Stimulated activated naive CD8-positive, alpha-beta T cell treated with anti-CD3 and anti-CD28 coated beads, Interleukin-15, amount 100 ng/mL, for 72 hours (primary cell): ENCODE data around the gene C1QTNF5.
A peak's percentile ranks its signal among the peaks of the same experiment; 100 is the strongest.
"Not testable (repeated sequence)": the region's sequence is repeated elsewhere in the genome, so short reads cannot be mapped to it uniquely, and the experiment has no call there.

Source experiments
- ATAC-seq: fragments of 150-1000 bp; cut with Tn5 transposase; 2 replicates; pipeline ENCODE4 v1.10.0; 2021; ENCODE audit warnings: mild to moderate bottlenecking, moderate library complexity
- DNase-seq, 2 donors: peaks; one replicate each; pipeline ENCODE4 v3.0.0; 2021 to 2022
- H3K27ac Mint-ChIP-seq, 2 donors: one replicate each; pipeline ENCODE4 v1.8.0; 2022; ENCODE audit warnings: mild to moderate bottlenecking in 2 of 2, mixed read lengths in 2 of 2, moderate library complexity in 2 of 2
- H3K27me3 Mint-ChIP-seq: one replicate; pipeline ENCODE4 v1.8.0; 2022; ENCODE audit warnings: mixed read lengths
- H3K4me1 Mint-ChIP-seq: one replicate; pipeline ENCODE4 v1.8.0; 2022; ENCODE audit warnings: mild to moderate bottlenecking, mixed read lengths
- H3K4me3 Mint-ChIP-seq, 2 donors: one replicate each; pipeline ENCODE4 v1.8.0; 2022; ENCODE audit warnings: mild to moderate bottlenecking in 2 of 2, mixed read lengths in 2 of 2, moderate library complexity in 1 of 2
- H3K9me3 Mint-ChIP-seq, 2 donors: one replicate each; pipeline ENCODE4 v1.8.0; 2022; ENCODE audit warnings: mixed read lengths in 2 of 2

C1QTNF5 gene

GRCh38 chr11:119340335-119341221, at the start of gene C1QTNF5:
TSS of gene C1QTNF5 (minus strand) at chr11:119340883. CDS start at chr11:119340397, 486 bp downstream.
- H3K27me3 Mint-ChIP-seq: peaks cover 67% of the 10 kb centered on the region
- no peaks in the 10 kb centered on the region for H3K9me3 Mint-ChIP-seq
- H3K27ac Mint-ChIP-seq: no peak within 1 kb of the TSS

DNA sequence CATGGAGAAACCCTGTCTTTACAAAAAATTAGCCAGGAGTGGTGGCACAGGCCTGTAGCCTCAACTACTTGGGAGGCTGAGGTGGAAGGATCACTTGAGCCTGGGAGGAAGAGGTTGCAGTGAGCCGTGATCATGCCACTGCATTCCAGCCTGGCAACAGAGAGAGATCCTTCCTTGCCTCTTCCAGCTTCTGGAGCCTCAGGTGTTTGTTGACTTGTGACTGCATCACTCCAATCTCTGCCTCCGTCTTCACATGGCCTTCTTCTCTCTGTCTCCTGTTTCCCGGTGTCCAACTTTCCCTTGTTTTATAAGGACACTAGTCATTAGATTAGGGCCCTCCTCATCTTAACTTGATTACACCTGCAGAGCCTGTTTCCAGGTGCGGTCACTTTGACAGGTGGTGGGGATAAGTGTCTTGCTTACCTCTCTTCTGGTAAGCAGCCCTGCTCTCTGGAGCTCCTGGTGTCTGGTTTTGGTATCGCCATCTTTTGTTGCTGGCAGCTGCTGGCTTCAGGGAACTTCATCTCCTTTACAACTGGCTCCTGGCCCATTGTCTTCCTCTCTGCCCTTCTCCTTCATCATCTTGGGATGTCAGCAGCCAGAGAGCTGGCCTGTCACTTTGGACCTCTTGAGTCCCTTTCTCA, 49.0 kb upstream of the C1QTNF5 start:
- no peak for ATAC-seq
- Mint-ChIP-seq H3K4me1 (no peaks in the 10 kb centered on the region), H3K9me3 (no peaks in the 10 kb centered on the region), H3K4me3 (no peak overlapping the region), H3K27ac (no peak overlapping the region), H3K27me3 (peaks cover 1% of the 10 kb centered on the region)
- DNase-seq: no peak

More at GRCh38 chr11:119340335-119341221, at the start of gene C1QTNF5:
- Mint-ChIP-seq H3K4me3 (peak within 1 kb of the TSS in 1 of 2 donors; percentile 27), H3K4me1 (peaks cover 53% of the 10 kb centered on the region)
- no peak for DNase-seq
- ATAC-seq: no peak

DNA sequence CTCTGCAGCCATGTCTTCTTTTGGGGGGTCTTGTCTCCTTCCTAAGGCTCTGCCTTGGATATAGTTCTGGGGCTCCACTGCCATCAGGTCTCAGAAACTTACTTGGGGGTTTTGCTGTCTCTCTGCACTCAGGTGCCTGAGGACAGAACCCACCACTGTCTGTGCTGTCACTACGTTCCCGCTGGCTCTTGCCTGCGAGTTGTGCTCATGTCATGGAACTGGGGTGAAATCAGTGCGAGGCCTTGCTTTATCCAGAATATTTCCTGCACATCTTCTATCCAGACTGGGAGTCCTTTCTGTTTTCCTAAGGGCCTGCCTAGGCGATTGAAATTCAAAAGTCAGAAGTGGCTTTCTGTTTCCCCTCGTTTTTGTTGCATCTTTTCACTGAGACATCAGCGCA, 47.4 kb upstream of the C1QTNF5 start:
- no peak for DNase-seq
- ATAC-seq: no peak
- H3K4me3 Mint-ChIP-seq: no peak overlapping the region
- no peaks in the 10 kb centered on the region for H3K9me3 Mint-ChIP-seq
- no peaks in the 10 kb centered on the region for H3K4me1 Mint-ChIP-seq
- H3K27ac Mint-ChIP-seq: no peak overlapping the region
- no peaks in the 10 kb centered on the region for H3K27me3 Mint-ChIP-seq

DNA sequence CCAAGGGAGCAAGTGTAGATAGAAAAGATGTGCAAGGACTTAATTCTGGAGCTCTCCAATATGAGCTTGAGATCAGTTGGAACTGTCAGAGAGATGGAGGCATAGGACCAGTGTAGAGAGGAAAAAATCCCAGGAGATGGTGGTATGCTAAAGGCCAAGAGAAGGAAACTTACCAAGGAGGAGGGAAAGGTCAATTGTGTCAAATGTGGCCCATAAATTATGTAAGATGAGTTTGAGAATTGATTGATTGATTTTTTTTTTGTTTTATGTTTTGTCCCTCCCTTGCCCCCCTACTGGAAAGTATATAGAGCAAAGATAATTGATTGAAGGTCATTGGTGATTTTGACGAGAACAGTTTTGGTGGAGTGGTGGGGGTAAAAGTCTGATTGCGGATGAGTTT, 43.6 kb upstream of the C1QTNF5 start:
- Mint-ChIP-seq H3K4me3 (no peak overlapping the region), H3K4me1 (no peaks in the 10 kb centered on the region), H3K27ac (no peak overlapping the region), H3K9me3 (no peaks in the 10 kb centered on the region), H3K27me3 (no peaks in the 10 kb centered on the region)
- ATAC-seq (no peak), DNase-seq (no peak)

DNA sequence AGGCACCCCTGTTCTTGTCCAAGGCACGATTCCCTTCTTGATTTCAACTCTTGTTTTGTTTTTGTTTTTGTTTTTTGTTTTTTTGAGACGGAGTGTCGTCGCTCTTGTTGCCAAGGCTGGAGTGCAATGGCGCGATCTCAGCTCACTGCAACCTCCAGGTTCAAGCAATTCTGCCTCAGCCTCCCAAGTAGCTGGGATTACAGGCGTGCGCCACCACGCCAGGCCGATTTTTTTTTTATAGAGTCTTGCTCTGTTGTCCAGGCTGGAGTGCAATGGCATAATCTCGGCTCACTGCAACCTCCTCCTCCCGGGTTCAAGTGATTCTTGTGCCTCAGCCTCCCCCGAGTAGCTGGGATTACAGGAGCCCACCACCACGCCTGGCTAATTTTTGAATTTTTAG, 41.8 kb upstream of the C1QTNF5 start:
- not testable (repeated sequence) for ATAC-seq, H3K4me3 Mint-ChIP-seq, H3K9me3 Mint-ChIP-seq, DNase-seq, H3K27ac Mint-ChIP-seq, H3K27me3 Mint-ChIP-seq
- H3K4me1 Mint-ChIP-seq: peaks cover 10% of the 10 kb centered on the region

DNA sequence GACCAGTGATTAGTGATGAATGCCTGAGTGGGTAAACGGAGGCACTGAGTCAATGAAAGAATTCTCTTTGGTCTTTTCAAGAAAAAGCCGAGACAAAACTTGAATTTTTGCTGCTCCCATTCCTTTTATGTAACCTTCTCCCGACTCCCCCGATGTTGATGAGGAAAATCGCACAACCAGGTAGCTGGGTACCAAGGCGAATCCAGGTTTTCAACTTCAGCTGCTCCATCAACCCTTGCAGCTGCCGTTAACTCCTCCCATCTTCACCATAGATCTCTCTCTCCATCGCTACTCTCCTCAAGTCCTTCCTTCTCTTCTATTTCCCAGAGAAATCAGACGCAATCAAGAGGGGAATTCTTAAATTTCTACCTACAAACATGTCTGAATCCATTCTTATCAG, 41.4 kb upstream of the C1QTNF5 start:
- no peak for DNase-seq
- Mint-ChIP-seq H3K4me3 (no peak overlapping the region), H3K4me1 (peaks cover 14% of the 10 kb centered on the region), H3K27me3 (no peaks in the 10 kb centered on the region), H3K9me3 (no peaks in the 10 kb centered on the region), H3K27ac (no peak overlapping the region)
- ATAC-seq: no peak

- Mint-ChIP-seq H3K4me3 (no peak within 1 kb of the TSS), H3K4me1 (peaks cover 14% of the 10 kb centered on the region), H3K27ac (peak within 1 kb of the TSS; percentile 48 to 60), H3K9me3 (no peaks in the 10 kb centered on the region), H3K27me3 (no peaks in the 10 kb centered on the region)
- ATAC-seq (peak; percentile 99), DNase-seq (peak; percentile 96 to 98)
These were observed 40.7 kb upstream of the C1QTNF5 start, which contains the start of gene USP2 for GRCh38 chr11:119381181-119381988. TSS of gene USP2 (minus strand) at chr11:119381690. CDS start at chr11:119373480, 8,210 bp downstream.

DNA sequence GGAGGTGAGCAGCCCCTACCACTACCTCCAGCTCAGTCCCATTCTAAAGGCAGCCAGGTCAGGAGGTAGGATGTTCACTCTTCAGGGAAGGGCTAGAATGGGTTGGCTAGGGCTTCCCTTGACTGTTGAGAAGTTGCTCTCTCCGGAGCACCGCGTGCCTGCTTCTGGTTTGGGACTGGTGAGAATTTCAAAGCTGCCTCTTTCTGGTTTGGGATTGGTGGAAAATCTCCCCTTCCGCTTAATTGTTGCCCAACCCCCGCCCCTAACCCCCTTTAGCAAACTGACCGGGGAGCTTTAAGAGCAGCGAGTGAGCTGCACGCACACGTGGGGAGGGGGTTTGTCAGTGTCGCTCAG, 40.1 kb upstream of the C1QTNF5 start:
- Mint-ChIP-seq H3K27me3 (no peaks in the 10 kb centered on the region), H3K9me3 (no peaks in the 10 kb centered on the region), H3K4me1 (peaks cover 14% of the 10 kb centered on the region), H3K27ac (no peak overlapping the region), H3K4me3 (no peak overlapping the region)
- DNase-seq: no peak
- no peak for ATAC-seq

GRCh38 chr11:119380160-119380826, 39.6 kb upstream of the C1QTNF5 start:
- ATAC-seq (no peak), DNase-seq (no peak)
- peaks cover 14% of the 10 kb centered on the region for H3K4me1 Mint-ChIP-seq
- no peak overlapping the region for H3K4me3 Mint-ChIP-seq
- no peaks in the 10 kb centered on the region for H3K27me3 Mint-ChIP-seq
- no peaks in the 10 kb centered on the region for H3K9me3 Mint-ChIP-seq
- no peak overlapping the region for H3K27ac Mint-ChIP-seq

DNA sequence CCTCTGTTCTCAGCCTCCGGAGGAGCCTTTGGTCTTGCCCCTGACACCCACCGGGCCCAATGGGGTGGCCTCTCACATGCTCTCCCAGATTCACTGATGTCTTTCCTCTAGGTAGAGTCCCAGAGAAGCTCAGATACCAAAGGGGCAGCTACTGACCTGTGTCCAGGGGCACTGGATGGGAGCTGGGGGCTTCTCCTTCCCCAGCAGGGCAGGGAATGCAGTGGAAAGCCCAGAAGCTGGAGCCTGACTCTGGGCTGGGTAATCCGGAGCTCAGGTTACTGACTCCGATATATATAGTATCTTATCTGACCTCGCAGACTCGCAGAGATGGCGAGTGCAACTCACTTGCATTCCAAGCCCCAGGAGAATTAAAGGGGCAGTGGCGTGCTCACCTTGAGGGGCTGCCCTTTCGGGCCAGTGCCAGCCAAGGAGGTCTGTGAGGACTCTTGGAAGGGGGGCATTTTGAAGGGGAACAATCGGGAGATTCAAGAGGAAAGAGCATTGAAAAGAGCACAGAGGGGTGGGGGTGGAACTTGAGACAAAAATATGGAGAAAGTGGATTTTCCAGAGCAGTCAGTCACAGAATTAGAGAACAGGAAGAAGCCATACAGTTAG, 38.3 kb upstream of the C1QTNF5 start:
- Mint-ChIP-seq H3K9me3 (no peaks in the 10 kb centered on the region), H3K27ac (no peak overlapping the region)

DNA sequence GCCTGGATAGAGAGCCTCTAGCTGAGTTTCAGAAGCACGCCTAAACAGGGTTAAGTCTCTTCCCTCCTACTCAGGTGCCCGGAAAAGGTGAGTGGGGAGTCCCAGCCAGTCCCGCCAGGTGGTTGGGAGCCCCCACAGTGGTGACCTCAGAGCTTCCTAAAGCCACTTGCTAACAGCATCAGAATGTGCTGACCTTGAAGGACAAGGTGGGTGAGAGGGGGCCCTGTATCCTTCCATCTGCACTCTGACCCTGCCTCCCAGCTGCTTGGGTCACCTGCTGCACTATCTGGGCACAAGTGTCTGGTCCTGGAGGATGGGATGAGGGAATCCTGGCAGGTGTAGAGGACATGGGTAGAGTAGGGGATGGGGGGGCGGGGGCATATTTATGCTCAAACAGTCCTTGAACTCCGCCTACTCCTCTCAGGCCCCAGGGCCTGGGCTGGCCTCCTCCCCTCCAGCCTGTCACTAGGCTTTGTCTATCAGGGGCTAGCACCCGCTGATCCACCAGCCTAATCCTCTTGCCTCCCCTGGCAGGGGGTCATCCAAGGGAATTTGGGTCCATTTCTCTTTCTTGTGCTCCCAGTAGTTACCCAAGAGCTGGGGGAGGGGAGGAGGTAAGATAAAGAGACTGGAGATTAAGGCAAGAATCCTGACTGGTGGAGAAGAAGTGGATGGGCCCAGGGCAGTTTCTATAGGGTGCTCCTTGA, 37.4 kb upstream of the C1QTNF5 start:
- no peaks in the 10 kb centered on the region for H3K9me3 Mint-ChIP-seq
- DNase-seq (no peak), ATAC-seq (no peak)
- H3K4me3 Mint-ChIP-seq: no peak overlapping the region
- H3K4me1 Mint-ChIP-seq: peaks cover 26% of the 10 kb centered on the region
- peak overlapping the region in 1 of 2 donors; percentile 92 for H3K27ac Mint-ChIP-seq
- H3K27me3 Mint-ChIP-seq: no peaks in the 10 kb centered on the region

More for the DNA sequence above, 38.3 kb upstream of the C1QTNF5 start:
- ATAC-seq (no peak), DNase-seq (no peak)
- H3K4me3 Mint-ChIP-seq: no peak overlapping the region
- H3K27me3 Mint-ChIP-seq: no peaks in the 10 kb centered on the region
- H3K4me1 Mint-ChIP-seq: peaks cover 17% of the 10 kb centered on the region

DNA sequence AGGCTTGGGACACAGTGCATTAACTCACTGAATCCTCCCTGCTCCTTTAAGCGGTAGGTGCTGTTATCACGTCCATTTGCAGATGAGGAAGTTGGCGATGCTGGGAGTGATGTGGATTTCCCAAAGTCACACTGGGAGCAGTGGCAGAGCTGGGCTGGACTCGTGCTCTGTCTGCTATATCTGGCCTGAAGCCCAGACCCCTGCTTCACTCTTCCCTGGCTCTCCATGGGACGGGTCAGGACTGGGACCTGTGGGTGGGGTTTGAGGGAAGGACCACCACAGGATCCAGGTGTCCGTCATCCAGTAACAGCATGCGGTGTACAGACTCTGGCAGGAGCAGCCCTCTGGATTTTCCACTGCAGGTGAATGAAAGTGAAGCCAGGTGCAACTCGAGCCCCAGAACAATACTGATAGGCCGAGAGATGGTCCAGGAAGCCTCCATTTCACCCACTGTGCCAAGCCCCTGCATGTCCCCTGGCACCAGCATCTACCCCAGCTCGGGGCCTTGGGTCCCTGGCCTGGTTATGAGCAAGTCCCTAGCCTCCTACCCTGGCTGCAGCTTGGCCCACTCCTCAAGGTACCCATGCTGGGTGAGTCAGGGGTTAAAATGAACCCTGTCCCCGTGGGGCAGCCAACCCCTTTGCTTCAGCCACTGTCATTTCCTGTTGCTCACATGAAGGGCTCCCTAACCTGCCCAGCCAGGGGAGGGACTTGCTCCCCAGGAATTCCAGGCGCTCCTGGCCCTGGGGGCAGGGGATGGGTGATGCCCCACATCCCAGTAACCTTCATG, 36.6 kb upstream of the C1QTNF5 start:
- H3K4me3 Mint-ChIP-seq: no peak overlapping the region
- H3K27me3 Mint-ChIP-seq: peaks cover 4% of the 10 kb centered on the region
- H3K9me3 Mint-ChIP-seq: no peaks in the 10 kb centered on the region
- peaks cover 27% of the 10 kb centered on the region for H3K4me1 Mint-ChIP-seq
- DNase-seq (no peak), ATAC-seq (no peak)
- peak overlapping the region in 1 of 2 donors; percentile 92 for H3K27ac Mint-ChIP-seq

DNA sequence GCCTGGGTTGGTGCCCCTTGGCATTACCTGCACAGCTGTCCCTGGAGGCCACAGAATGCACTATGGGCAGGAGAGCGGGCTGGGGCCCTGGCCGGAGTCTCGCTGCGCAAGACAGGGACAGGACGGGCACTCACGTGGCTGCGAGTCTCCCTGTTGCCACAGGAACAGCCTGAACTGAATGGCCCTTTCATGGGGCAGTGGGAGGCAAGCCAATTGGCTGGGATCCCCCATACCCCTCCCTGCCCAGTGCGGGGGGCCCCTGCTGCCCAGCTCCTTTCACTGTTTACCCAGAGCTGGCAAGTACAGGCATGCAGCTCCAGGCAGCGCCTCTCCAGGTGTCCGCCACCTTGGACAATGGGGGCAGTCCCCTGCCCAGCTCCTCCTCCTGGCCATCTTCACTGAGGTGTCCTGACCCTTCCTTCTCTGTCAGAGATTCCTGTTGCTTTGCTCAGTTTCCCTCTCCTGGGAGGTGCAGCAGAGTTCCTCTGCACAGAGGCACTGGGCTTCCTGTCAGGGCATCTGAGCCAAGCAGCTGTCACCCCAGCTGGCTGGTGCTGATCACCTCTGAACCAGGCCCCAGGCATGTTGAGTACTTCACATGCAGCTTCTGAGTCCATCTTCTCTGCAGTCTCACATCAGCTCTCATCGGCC, 35.6 kb upstream of the C1QTNF5 start:
- Mint-ChIP-seq H3K9me3 (no peaks in the 10 kb centered on the region), H3K4me3 (no peak overlapping the region), H3K27me3 (peaks cover 10% of the 10 kb centered on the region), H3K27ac (no peak overlapping the region), H3K4me1 (peaks cover 27% of the 10 kb centered on the region)
- ATAC-seq (no peak), DNase-seq (no peak)
